ENCODE data around the gene TBC1D22A. TPM values are rescaled to one million over a fixed set of nuclear protein-coding genes. Genes with fewer than 3 reads are reported as not detected.

The TBC1D22A gene
- total RNA-seq, 6 experiments from 2014 or later, result 20.4 to 24.1 (median 22.2) TPM

DNA sequence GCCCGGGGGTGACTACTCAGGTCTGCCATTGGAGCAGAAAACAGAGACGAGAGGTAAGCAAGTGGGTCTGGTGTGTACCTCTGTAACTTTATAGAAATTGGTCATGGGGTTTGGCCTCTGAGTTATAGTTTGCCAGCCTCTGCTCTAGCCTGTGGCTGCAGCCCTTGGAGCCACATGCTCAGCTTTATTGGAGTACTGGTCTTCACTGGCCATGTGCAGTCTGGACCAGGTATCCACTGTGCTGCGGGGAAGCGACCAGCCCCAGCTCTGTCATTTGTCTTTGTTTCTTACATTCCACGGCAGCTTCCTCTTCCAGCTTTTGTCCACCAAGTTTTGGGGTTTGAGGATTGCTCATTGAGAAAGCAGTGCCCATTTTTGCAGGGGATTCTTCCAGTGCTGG is 453.4 kb downstream of the TBC1D22A start:
- peaks cover 30% of the 10 kb centered on the region for H3K9me3 Mint-ChIP-seq
- H3K27me3 Mint-ChIP-seq (ENCODE audit: insufficient read depth), result no peaks in the 10 kb centered on the region; the same call in 1 of the 2 replicates
- DNase-seq, result no peak
- H3K27ac Mint-ChIP-seq, result no peak overlapping the region
- H3K4me1 Mint-ChIP-seq (ENCODE audit: low read depth), result no peaks in the 10 kb centered on the region
- TF ChIP-seq, protein P1, sequence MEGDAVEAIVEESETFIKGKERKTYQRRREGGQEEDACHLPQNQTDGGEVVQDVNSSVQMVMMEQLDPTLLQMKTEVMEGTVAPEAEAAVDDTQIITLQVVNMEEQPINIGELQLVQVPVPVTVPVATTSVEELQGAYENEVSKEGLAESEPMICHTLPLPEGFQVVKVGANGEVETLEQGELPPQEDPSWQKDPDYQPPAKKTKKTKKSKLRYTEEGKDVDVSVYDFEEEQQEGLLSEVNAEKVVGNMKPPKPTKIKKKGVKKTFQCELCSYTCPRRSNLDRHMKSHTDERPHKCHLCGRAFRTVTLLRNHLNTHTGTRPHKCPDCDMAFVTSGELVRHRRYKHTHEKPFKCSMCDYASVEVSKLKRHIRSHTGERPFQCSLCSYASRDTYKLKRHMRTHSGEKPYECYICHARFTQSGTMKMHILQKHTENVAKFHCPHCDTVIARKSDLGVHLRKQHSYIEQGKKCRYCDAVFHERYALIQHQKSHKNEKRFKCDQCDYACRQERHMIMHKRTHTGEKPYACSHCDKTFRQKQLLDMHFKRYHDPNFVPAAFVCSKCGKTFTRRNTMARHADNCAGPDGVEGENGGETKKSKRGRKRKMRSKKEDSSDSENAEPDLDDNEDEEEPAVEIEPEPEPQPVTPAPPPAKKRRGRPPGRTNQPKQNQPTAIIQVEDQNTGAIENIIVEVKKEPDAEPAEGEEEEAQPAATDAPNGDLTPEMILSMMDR (IDR thresholded peaks at IDR 0.05), result no peak
- H3K36me3 Mint-ChIP-seq (ENCODE audit: low read depth), result peaks cover 8% of the 10 kb centered on the region; the same call in 1 of the 2 replicates
- no peak overlapping the region for H3K4me3 Mint-ChIP-seq

DNA sequence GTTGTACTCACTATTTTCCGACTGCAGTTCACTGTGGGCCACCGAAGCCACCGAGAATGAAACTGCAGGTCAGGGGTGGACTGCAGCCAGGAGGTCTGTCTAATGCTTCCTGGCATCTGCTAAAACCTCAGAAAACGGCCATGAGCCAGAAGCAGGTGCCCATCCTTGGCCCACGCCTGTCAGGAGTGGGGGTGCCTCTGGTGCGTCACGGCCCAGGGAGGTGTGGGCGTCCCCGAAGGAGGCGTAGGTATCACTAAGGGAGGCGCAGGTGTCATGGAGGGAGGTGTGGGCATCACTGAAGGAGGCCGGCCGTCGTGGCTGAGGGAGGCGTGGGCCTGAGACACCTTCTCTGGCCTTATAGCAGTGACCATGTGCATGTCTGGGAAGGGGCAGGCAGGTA is 456.2 kb downstream of the TBC1D22A start:
- H3K36me3 Mint-ChIP-seq (ENCODE audit: low read depth), result no peaks in the 10 kb centered on the region
- peaks cover 13% of the 10 kb centered on the region for H3K9me3 Mint-ChIP-seq
- DNase-seq, result no peak
- H3K4me3 Mint-ChIP-seq, result no peak overlapping the region
- no peaks in the 10 kb centered on the region for H3K4me1 Mint-ChIP-seq (ENCODE audit: low read depth)
- TF ChIP-seq, protein P1 (IDR thresholded peaks at IDR 0.05), result no peak
- H3K27me3 Mint-ChIP-seq (ENCODE audit: insufficient read depth), result no peaks in the 10 kb centered on the region; the same call in 1 of the 2 replicates
- no peak overlapping the region for H3K27ac Mint-ChIP-seq

DNA sequence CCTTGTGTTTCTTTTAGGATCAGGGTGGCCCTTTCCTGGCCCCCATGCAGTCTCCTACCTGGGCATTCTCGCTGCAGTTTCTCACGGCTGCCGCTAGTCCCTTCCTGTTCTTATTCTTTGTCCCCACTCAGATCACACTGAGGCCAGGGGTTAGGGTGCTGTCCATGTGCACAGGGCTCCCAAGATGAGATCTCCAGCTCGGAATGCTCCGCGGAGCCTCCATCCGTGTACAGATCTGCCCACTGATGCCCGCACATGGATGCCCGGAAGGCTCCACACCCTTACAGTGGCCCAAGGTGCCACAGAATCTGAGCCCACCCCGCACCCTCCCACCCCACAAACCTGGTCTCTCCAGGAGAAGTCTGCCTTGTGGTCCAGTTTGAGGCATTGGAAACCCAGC is 457.3 kb downstream of the TBC1D22A start:
- H3K27ac Mint-ChIP-seq, result no peak overlapping the region
- no peaks in the 10 kb centered on the region for H3K36me3 Mint-ChIP-seq (ENCODE audit: low read depth)
- peaks cover 5% of the 10 kb centered on the region for H3K9me3 Mint-ChIP-seq
- TF ChIP-seq, protein P1 (IDR thresholded peaks at IDR 0.05), result no peak
- H3K27me3 Mint-ChIP-seq (ENCODE audit: insufficient read depth), result no peaks in the 10 kb centered on the region; the same call in 1 of the 2 replicates
- DNase-seq, result no peak
- H3K4me1 Mint-ChIP-seq (ENCODE audit: low read depth), result no peaks in the 10 kb centered on the region
- no peak overlapping the region for H3K4me3 Mint-ChIP-seq

DNA sequence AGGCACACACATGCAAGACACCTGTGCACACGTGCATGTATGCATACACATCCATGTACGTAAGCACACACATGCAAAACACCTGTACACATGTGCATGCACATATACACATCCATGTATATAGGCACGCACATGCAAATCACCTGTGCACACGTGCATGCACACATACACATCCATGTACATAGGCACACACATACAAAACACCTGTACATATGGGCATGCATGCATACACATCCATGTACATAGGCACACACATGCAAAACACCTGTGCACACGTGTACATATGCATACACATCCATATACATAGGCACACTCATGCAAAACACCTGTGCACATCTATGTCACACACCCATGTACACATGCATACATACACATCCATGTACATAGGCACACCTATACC is 458.3 kb downstream of the TBC1D22A start:
- H3K9me3 Mint-ChIP-seq, result peaks cover 5% of the 10 kb centered on the region
- H3K36me3 Mint-ChIP-seq (ENCODE audit: low read depth), result no peaks in the 10 kb centered on the region
- DNase-seq, result no peak
- H3K4me3 Mint-ChIP-seq, result no peak overlapping the region
- no peaks in the 10 kb centered on the region for H3K4me1 Mint-ChIP-seq (ENCODE audit: low read depth)
- no peak overlapping the region for H3K27ac Mint-ChIP-seq
- TF ChIP-seq, protein P1 (IDR thresholded peaks at IDR 0.05), result no peak
- no peaks in the 10 kb centered on the region; the same call in 1 of the 2 replicates for H3K27me3 Mint-ChIP-seq (ENCODE audit: insufficient read depth)

DNA sequence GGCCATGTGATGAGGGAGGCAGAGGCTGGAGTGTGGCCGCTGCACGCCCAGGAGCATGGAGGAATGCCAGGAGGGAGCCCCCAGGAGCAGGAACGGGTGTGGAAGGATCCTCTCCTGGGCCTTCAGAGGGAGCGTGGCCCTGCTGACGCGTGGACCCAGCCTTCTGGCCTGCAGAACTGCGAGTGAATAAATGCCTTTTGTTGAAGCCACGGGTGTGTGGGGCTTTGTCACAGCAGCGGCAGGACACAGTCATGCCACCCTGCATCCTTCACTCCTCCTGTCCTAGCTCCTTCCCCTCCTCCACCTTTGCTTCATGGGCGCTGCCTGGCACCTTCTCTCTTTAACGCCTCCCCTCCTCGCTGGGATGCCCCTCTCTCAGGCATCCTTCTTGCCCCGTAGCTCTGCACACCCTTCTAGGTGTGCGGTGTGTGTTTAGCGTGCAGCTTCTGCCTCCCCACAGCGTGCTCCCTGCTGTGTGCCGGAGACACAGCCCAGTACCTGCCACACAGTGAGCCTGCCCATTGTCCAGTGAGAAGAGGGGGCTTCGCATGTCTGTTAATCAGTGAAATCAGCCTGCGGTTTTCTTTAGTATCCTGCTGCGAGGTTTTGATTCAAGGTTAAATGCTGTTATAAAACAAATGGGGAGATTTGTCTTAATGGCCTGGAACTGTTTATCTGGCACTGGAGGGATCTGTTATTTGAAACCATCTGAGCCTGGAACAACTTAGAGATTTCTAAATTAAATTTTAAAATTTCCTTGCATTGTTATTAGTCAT is 459.6 kb downstream of the TBC1D22A start:
- Mint-ChIP-seq H3K36me3 (ENCODE audit: low read depth) (no peaks in the 10 kb centered on the region), H3K4me3 (no peak overlapping the region), H3K4me1 (ENCODE audit: low read depth) (no peaks in the 10 kb centered on the region), H3K27ac (no peak overlapping the region), H3K9me3 (peaks cover 5% of the 10 kb centered on the region), H3K27me3 (ENCODE audit: insufficient read depth) (no peaks in the 10 kb centered on the region; the same call in 1 of the 2 replicates)
- DNase-seq, result no peak
- TF ChIP-seq, protein P1 (IDR thresholded peaks at IDR 0.05), result no peak

Other genes starting within 250 kb of the TBC1D22A start
- gene CELSR1, start 225.0 kb upstream of the TBC1D22A start, total RNA-seq (2021; fragmentation: NEBNext Ultra II Directional; extraction: Animal tissue kit (Norgen Biotek cat#: 25700)), result 1 to 10 TPM; 4.7 to 8.2 (median 6.5) TPM
- gene GRAMD4, start 142.3 kb upstream of the TBC1D22A start, total RNA-seq (2021; fragmentation: NEBNext Ultra II Directional; extraction: Animal tissue kit (Norgen Biotek cat#: 25700)), result 10 to 100 TPM in 3 of 6 experiments, 1 to 10 TPM in 3; 6.8 to 16.3 (median 9.5) TPM
- 10 to 100 TPM; 49.1 to 54.8 (median 52.0) TPM for gene CERK, start 24.4 kb upstream of the TBC1D22A start, total RNA-seq (2021; fragmentation: NEBNext Ultra II Directional; extraction: Animal tissue kit (Norgen Biotek cat#: 25700))

Measured in HFFc6 (cell line).